ENCODE results near the gene CCR9. TPM values are rescaled to one million over a fixed set of nuclear protein-coding genes. Genes with fewer than 3 reads are reported as not detected.

The CCR9 gene
- total and polyA plus RNA-seq, 10 of the 15 experiments (the other 5 are each of a cell fraction or from before 2014, with no cell fraction given), result 0.05 to 3.9 (median 2.4) TPM

GRCh38 chr3:45938864-45939263 lies 52.5 kb downstream of the CCR9 start (continued):
- TF ChIP-seq GABPA (IDR thresholded peaks at IDR 0.05; ENCODE audit: low read depth) (no peak), NBN (IDR thresholded peaks at IDR 0.05) (0 out of 2 replicates have a peak, but pooled peaks have one; percentile 41), TCF12 (IDR thresholded peaks at IDR 0.05; ENCODE audit: low read depth, low read length) (0 out of 2 replicates have a peak, but pooled peaks have one; percentile 31), E4F1 (IDR thresholded peaks at IDR 0.05; ENCODE audit: borderline replicate concordance, partially characterized antibody) (no peak), SMARCA5 (IDR thresholded peaks at IDR 0.05) (no peak), ETV6 (conservative IDR thresholded peaks at IDR 0.05 in 1 of 2, IDR thresholded peaks at IDR 0.05 in 1 of 2; ENCODE audit: borderline replicate concordance in 1 of 2, low read depth in 1 of 2) (no peak), EZH2 (IDR thresholded peaks at IDR 0.05; ENCODE audit: borderline replicate concordance, control insufficient read depth, low read depth, low read length) (no peak), WRNIP1 (IDR thresholded peaks at IDR 0.05; ENCODE audit: borderline replicate concordance, low read depth, low read length) (no peak), BRCA1 (IDR thresholded peaks at IDR 0.05; ENCODE audit: low read depth, low read length) (no peak), CHD4 (IDR thresholded peaks at IDR 0.05) (no peak), ZNF687 (IDR thresholded peaks at IDR 0.05) (no peak), ZSCAN29 (IDR thresholded peaks at IDR 0.05) (no peak), ATF3 (IDR thresholded peaks at IDR 0.05; ENCODE audit: borderline replicate concordance, extremely low read depth, low read depth, low read length) (no peak), ZNF274 (IDR thresholded peaks at IDR 0.05; ENCODE audit: insufficient read depth, insufficient read length) (no peak), NR2F1 (conservative IDR thresholded peaks at IDR 0.05) (no peak), SPI1 (IDR thresholded peaks at IDR 0.05; ENCODE audit: borderline replicate concordance, insufficient read depth, low read depth, low read length) (no peak), MTA2 (IDR thresholded peaks at IDR 0.05; ENCODE audit: low read depth) (no peak), CBFB (IDR thresholded peaks at IDR 0.05; ENCODE audit: low read depth) (no peak), PRDM15 (CRISPR knock-in tag; IDR thresholded peaks at IDR 0.05) (no peak), RELA (IDR thresholded peaks at IDR 0.05; ENCODE audit: borderline replicate concordance, partially characterized antibody) (no peak)
